SU-DHL-6 (cell line): ENCODE measurements around the gene PDGFC.

Experiments used
- H2AFZ ChIP-seq: fragments of 200-600 bp; sonication (generic); 2 replicates; pipeline ENCODE4 v1.6.1; 2014; ENCODE audit warnings: low read depth, mild to moderate bottlenecking, moderate library complexity, mixed read lengths, antibody characterized with exemption, low read length; ENCODE audit not compliant: severe bottlenecking
- H3F3A ChIP-seq: fragments of 200-600 bp; shearing (Covaris generic); 2 replicates; pipeline ENCODE4 v1.6.0; 2016; ENCODE audit warnings: antibody characterized with exemption, mild to moderate bottlenecking; ENCODE audit not compliant: insufficient read depth
- H3K27ac ChIP-seq: fragments of 200-600 bp; sonication (generic); 2 replicates; pipeline ENCODE4 v1.5.1; 2016; ENCODE audit warnings: low read depth, mild to moderate bottlenecking, low read length, moderate library complexity, mixed read lengths
- H3K27me3 ChIP-seq: fragments of 200-600 bp; sonication (generic), shearing (Covaris generic); 2 replicates; pipeline ENCODE4 v1.6.0; 2014; ENCODE audit warnings: mild to moderate bottlenecking, low read length
- H3K36me3 ChIP-seq: fragments of 200-600 bp; sonication (generic); 2 replicates; pipeline ENCODE4 v1.6.1; 2014; ENCODE audit warnings: mild to moderate bottlenecking, low read length, mixed read lengths
- H3K4me2 ChIP-seq: fragments of 300-600, 200-600 bp; shearing (Covaris generic), sonication (generic); 2 replicates; pipeline ENCODE4 v1.6.0; 2014; ENCODE audit warnings: low read length, low read depth, mild to moderate bottlenecking; ENCODE audit not compliant: poor library complexity, severe bottlenecking
- H3K4me3 ChIP-seq: fragments of 200-600 bp; sonication (generic); 2 replicates; pipeline ENCODE4 v1.5.1; 2014; ENCODE audit warnings: antibody characterized with exemption, low read length, mild to moderate bottlenecking, mixed read lengths; ENCODE audit not compliant: insufficient read depth, poor library complexity, severe bottlenecking
- H3K79me2 ChIP-seq: fragments of 200-600 bp; sonication (generic); 2 replicates; pipeline ENCODE4 v1.6.1; 2014; ENCODE audit warnings: mild to moderate bottlenecking, low read length, moderate library complexity; ENCODE audit not compliant: insufficient read depth
- H3K9ac ChIP-seq: fragments of 200-600 bp; sonication (generic); 2 replicates; pipeline ENCODE4 v1.7.0; 2014; ENCODE audit warnings: mild to moderate bottlenecking, low read length
- H3K9me2 ChIP-seq: fragments of 200-600 bp; sonication (generic); replicated peaks from 2 replicates; pipeline ENCODE4 v1.6.1; 2014; ENCODE audit warnings: low read length; ENCODE audit not compliant: insufficient read depth
- H3K9me3 ChIP-seq: fragments of 200-600 bp; sonication (generic); 2 replicates; pipeline ENCODE4 v1.6.1; 2014; ENCODE audit warnings: low read length, mixed read lengths; ENCODE audit not compliant: insufficient read depth
- H4K20me1 ChIP-seq: fragments of 200-600 bp; sonication (generic); 2 replicates; pipeline ENCODE4 v1.6.1; 2014; ENCODE audit warnings: low read depth, mild to moderate bottlenecking, antibody characterized with exemption, low read length, moderate library complexity, mixed read lengths
- CTCF ChIP-seq: fragments of 200-600 bp; sonication (generic); IDR thresholded peaks from one replicate; pipeline ENCODE4 v1.5.1; 2017; ENCODE audit warnings: antibody characterized with exemption, mild to moderate bottlenecking, low read length, moderate library complexity; ENCODE audit not compliant: insufficient read depth, poor library complexity, severe bottlenecking
- EZH2phosphoT487 ChIP-seq: fragments of 200-600 bp; sonication (generic), shearing (Covaris generic); conservative IDR thresholded peaks from 2 replicates; pipeline ENCODE4 v1.6.1; 2018; ENCODE audit warnings: mild to moderate bottlenecking, antibody characterized with exemption, low read length, moderate library complexity, mixed read lengths

PDGFC gene

DNA sequence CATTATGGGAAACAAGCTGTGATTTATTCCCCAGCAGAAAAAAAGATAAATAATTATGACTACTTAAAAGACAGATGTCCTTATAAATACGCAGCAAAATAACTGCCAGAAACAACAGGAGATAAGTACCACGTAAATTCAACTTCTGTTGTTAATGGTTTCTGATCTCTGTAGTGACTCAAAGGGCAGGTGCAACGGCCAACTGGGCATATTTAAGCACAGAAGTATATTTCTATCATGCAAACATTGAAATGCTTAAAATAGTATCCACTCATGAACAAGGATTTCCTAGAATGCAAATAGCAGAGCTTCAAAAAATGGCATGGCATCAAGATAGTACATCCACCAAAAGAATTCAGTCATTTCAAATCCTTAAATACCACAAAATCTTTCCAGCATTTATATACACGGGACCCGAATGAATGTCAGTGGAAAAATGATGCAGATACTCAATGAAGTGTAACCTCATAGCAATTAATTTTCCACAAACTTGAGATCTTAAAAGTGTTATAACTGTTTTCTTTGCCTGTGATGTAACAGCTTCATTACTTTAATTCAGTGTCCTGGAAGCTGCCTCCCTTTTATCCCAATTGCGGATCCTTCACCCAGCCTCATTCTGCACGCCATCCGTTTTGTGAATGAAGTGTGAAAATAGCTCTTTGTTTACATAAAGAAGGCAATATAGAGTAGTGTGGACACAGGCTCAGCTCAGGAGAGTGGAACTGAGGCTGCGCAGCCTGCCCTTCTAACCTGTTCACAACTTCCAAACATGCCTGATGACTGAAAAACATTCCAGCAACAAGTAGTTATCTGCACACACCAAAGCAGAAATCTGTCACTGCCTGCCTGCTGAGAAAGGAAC lies 10.2 kb downstream of the PDGFC start:
- no peak overlapping the region for H3K27ac ChIP-seq
- no peak overlapping the region for H2AFZ ChIP-seq
- no peaks in the 10 kb centered on the region for H3K27me3 ChIP-seq
- H3K36me3 ChIP-seq, result no peaks in the 10 kb centered on the region
- H3K9me3 ChIP-seq, result no peaks in the 10 kb centered on the region
- no peaks in the 10 kb centered on the region for H4K20me1 ChIP-seq
- H3K9me2 ChIP-seq, result no peaks in the 10 kb centered on the region
- H3K4me3 ChIP-seq, result no peak overlapping the region
- no peak for TF ChIP-seq EZH2phosphoT487
- TF ChIP-seq CTCF, result no peak
- no peaks in the 10 kb centered on the region for H3F3A ChIP-seq
- H3K4me2 ChIP-seq, result no peak overlapping the region
- H3K79me2 ChIP-seq, result no peaks in the 10 kb centered on the region
- H3K9ac ChIP-seq, result no peak overlapping the region

- Histone ChIP-seq H4K20me1 (no peaks in the 10 kb centered on the region), H3K4me2 (no peak overlapping the region), H3K27ac (no peak overlapping the region), H3K27me3 (no peaks in the 10 kb centered on the region), H3K79me2 (no peaks in the 10 kb centered on the region), H3F3A (no peaks in the 10 kb centered on the region), H3K4me3 (no peak overlapping the region), H2AFZ (no peak overlapping the region), H3K9me2 (no peaks in the 10 kb centered on the region), H3K9me3 (no peaks in the 10 kb centered on the region), H3K9ac (no peak overlapping the region), H3K36me3 (no peaks in the 10 kb centered on the region)
- TF ChIP-seq CTCF, result no peak
- no peak for TF ChIP-seq EZH2phosphoT487
Observed at GRCh38 chr4:156959298-156959702, 12.3 kb downstream of the PDGFC start.

DNA sequence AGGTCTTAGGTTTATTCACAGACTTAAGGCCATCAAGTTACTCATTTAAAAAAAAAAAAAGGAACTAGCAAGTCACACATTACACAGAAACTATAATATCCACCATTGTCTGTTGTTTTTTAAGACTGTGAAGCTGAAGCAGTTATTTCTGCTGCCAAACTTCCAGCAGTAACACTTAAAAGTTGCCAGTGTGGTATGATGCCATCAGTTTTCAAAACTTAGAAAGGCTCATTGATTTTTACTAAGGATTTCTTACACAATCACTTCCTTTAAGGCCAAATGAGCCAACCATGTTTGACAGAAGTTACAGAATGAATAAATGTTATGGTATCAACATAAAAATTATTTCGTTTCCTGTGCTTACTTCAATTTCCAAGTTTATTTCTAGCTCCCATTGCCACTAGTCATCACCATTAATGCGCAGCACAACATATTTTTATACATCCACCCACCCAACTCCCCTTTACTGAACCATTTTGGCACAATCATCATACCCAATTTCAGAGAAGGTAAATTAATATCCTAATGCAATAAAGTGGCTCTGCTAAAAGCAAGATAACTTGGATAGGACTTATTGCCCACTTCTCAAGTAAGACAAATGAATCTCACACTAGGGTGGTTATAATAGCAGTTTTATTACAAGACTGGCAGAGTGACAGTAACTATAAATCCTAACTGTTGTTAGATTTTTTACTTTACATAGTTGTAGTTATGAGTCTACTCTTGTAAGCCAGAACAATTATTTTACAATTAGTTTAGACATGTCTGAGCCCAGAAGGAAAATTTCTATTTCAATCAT lies 13.1 kb downstream of the PDGFC start:
- no peak overlapping the region for H3K4me2 ChIP-seq
- no peaks in the 10 kb centered on the region for H3K27me3 ChIP-seq
- H3F3A ChIP-seq, result no peaks in the 10 kb centered on the region
- H3K79me2 ChIP-seq, result no peaks in the 10 kb centered on the region
- H4K20me1 ChIP-seq, result no peaks in the 10 kb centered on the region
- TF ChIP-seq CTCF, result no peak
- no peak for TF ChIP-seq EZH2phosphoT487
- no peak overlapping the region for H3K9ac ChIP-seq
- H3K9me2 ChIP-seq, result no peaks in the 10 kb centered on the region
- no peak overlapping the region for H3K27ac ChIP-seq
- H3K36me3 ChIP-seq, result no peaks in the 10 kb centered on the region
- H3K9me3 ChIP-seq, result no peaks in the 10 kb centered on the region
- no peak overlapping the region for H2AFZ ChIP-seq
- H3K4me3 ChIP-seq, result no peak overlapping the region
